Measurements from ENCODE around the gene UBE2Q1. TPM values are rescaled to one million over a fixed set of nuclear protein-coding genes. Genes with fewer than 3 reads are reported as not detected.
"Not testable (repeated sequence)": the region's sequence is repeated elsewhere in the genome, so short reads cannot be mapped to it uniquely, and the experiment has no call there.

UBE2Q1 gene
- total RNA-seq, 1 experiment from 2014 or later: 32.6 TPM

DNA sequence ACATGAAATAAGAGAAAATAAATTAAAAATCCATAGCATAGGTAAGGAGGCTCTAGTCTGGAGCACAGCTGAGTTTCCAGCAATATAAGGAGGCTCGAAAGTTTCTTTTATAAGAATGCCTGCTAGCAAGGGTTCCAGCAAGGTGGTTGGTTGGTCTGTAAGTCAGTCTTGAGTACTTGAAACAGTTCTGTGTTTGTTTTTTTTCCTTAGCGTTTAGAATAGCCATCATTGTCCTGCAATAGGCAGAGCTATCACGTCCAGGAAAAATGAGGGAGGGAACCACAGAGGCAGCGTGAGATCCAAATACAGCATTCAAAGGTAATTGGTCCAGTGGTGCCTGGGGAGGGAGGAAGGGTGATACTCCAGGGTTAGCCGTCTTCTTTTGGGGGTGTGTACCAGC, 8.4 kb downstream of the UBE2Q1 start:
- H3K36me3 ChIP-seq: peaks cover 55% of the 10 kb centered on the region
- H3K27ac ChIP-seq: no peak overlapping the region
- no peak for DNase-seq
- no peaks in the 10 kb centered on the region for H3K9me3 ChIP-seq (replicated peaks)
- H3K4me1 ChIP-seq: peaks cover 2% of the 10 kb centered on the region; the same call in 1 of the 2 replicates
- no peaks in the 10 kb centered on the region for H3K27me3 ChIP-seq
- no peak overlapping the region for H3K4me3 ChIP-seq

DNA sequence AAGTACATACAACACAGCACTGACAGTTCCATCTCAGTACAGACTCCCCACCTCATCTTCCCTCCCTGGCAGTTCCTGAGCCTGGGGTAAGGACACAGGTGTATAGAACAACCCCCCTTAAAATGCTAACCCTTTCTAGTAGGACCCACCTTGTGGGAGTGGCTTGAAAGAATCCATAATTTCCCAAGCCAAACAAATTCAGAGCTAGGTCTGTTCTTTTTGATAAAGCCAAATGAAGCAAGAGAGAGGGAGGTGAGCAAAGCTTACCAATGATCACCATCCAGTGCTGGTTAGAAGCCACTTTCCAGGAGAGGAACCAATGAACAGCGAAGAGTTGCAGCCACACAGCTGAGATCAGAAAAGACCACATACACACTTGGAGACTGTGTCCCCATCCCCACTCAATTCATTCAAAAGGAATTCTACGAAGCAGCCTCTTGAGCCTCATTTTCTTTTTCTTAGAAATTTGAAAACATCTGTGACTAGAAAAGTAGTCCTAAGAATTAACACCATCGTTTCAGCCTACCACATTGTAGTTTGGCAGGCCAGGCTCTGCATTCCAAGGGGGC, 9.2 kb downstream of the UBE2Q1 start:
- Histone ChIP-seq H3K27me3 (no peaks in the 10 kb centered on the region), H3K36me3 (peaks cover 47% of the 10 kb centered on the region), H3K4me1 (peaks cover 2% of the 10 kb centered on the region; the same call in 1 of the 2 replicates), H3K4me3 (no peak overlapping the region), H3K9me3 (replicated peaks) (no peaks in the 10 kb centered on the region), H3K27ac (no peak overlapping the region)
- DNase-seq: no peak

GRCh38 chr1:154548028-154548427, 10.4 kb downstream of the UBE2Q1 start:
- no peak overlapping the region for H3K27ac ChIP-seq
- H3K27me3 ChIP-seq: no peaks in the 10 kb centered on the region
- no peak overlapping the region for H3K4me3 ChIP-seq
- no peaks in the 10 kb centered on the region for H3K9me3 ChIP-seq (replicated peaks)
- DNase-seq: no peak
- H3K36me3 ChIP-seq: peaks cover 35% of the 10 kb centered on the region
- no peaks in the 10 kb centered on the region; the same call in 1 of the 2 replicates for H3K4me1 ChIP-seq

DNA sequence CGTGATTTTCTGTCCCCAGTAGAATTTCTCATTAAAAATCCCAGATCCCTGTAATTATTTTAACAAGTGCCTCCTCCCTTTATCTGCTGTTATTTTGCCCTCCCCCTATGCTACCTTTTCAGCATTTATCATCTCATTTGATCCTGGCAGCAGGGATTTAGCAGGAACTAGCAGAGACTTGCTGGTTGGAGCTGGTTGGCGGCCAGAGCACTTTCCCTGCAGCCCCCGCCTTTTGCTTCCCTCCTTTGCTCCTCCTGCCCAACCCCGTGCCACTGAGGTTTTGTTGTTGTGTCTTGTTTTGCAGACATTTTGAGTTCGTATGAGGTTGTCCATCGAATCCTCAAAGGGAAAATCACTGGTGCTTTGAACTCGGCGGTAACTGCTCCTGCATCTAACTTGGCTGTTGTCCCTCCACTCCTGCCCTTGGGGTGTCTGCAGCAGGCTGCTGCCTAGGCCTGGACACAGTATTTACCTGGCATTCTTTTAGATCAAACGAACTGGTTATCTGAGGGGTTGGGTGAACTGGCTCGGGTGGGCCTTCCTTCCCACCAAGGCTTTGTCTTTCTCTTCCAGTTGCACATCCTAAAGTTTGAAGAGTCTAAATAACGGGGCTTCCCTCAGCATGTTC, 11.2 kb downstream of the UBE2Q1 start:
- H3K36me3 ChIP-seq: peaks cover 27% of the 10 kb centered on the region
- peaks cover 3% of the 10 kb centered on the region; the same call in 1 of the 2 replicates for H3K27me3 ChIP-seq
- DNase-seq: no peak
- no peak overlapping the region for H3K4me3 ChIP-seq
- no peak overlapping the region for H3K27ac ChIP-seq
- no peaks in the 10 kb centered on the region for H3K4me1 ChIP-seq
- H3K9me3 ChIP-seq (replicated peaks): no peaks in the 10 kb centered on the region

- DNase-seq: peak; percentile 55 to 76
- H3K4me1 ChIP-seq: no peaks in the 10 kb centered on the region
- no peak overlapping the region for H3K27ac ChIP-seq
- H3K27me3 ChIP-seq: peaks cover 6% of the 10 kb centered on the region; the same call in 1 of the 2 replicates
- peaks cover 20% of the 10 kb centered on the region for H3K36me3 ChIP-seq
- no peak overlapping the region for H3K4me3 ChIP-seq
- no peaks in the 10 kb centered on the region for H3K9me3 ChIP-seq (replicated peaks)
These were observed 12.0 kb downstream of the UBE2Q1 start for GRCh38 chr1:154546264-154547063.

GRCh38 chr1:154541231-154541630, 17.2 kb downstream of the UBE2Q1 start:
- H3K4me1 ChIP-seq: no peaks in the 10 kb centered on the region
- DNase-seq: no peak
- H3K9me3 ChIP-seq (replicated peaks): no peaks in the 10 kb centered on the region
- peaks cover 12% of the 10 kb centered on the region; the same call in 1 of the 2 replicates for H3K27me3 ChIP-seq
- H3K27ac ChIP-seq: no peak overlapping the region
- H3K4me3 ChIP-seq: no peak overlapping the region
- H3K36me3 ChIP-seq: no peaks in the 10 kb centered on the region

- no peaks in the 10 kb centered on the region for H3K4me1 ChIP-seq
- peaks cover 12% of the 10 kb centered on the region; the same call in 1 of the 2 replicates for H3K27me3 ChIP-seq
- no peaks in the 10 kb centered on the region for H3K36me3 ChIP-seq
- no peak overlapping the region for H3K4me3 ChIP-seq
- DNase-seq: no peak
- H3K9me3 ChIP-seq (replicated peaks): no peaks in the 10 kb centered on the region
- H3K27ac ChIP-seq: no peak overlapping the region
These were observed 18.7 kb downstream of the UBE2Q1 start for GRCh38 chr1:154539486-154540483.

- 0 out of 2 replicates have a peak, but pooled peaks cover 7% of the 10 kb centered on the region for H3K27me3 ChIP-seq
- no peak for DNase-seq
- H3K27ac ChIP-seq: no peak overlapping the region
- no peak overlapping the region for H3K4me3 ChIP-seq
- no peaks in the 10 kb centered on the region for H3K4me1 ChIP-seq
- H3K36me3 ChIP-seq: no peaks in the 10 kb centered on the region
- no peaks in the 10 kb centered on the region for H3K9me3 ChIP-seq (replicated peaks)
These were observed 21.9 kb downstream of the UBE2Q1 start for GRCh38 chr1:154536570-154536969.

DNA sequence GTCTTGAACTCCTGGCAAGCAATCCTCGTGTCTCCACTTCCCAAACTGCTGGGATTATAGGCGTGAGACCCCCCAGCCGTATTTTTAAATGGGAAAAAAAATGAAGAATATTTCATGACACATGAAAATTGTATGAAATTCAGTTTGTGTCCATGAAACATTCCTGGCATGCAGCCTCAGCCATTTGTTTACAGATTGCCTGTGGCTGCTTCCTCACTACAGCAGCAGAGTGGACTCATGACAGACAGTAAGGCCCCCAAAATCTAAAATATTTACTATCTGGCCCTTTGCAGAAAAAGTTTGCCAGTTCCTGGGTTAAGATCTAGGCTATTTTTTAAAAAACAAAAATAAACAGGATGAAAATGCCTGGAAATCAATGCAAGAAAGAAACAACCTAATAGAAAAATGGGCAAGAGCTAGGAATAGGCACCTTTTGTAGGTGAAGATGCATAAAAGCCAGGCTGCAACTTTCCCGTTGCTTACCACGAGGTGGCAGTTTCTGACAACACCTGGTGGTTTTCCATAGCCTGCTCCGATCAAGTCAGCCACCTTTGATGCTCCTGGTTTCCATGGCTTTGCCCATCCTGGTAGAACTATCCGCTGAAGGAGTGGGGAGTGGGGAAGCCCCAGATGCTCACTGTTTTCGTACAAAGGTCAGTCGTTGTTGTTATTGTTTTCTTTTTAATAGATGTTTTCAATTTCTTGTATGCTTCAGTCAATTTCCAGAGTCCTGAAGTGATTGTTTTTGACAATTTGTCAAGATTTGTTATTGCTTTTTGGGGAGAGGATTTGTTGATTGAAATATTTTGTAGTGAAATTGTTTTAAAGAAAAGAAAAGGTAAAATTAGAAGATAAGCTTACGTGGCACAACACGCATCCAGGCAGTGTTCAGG, 24.3 kb downstream of the UBE2Q1 start:
- no peaks in the 10 kb centered on the region for H3K36me3 ChIP-seq
- peak; percentile 19 to 54 for DNase-seq
- H3K4me1 ChIP-seq: no peaks in the 10 kb centered on the region
- H3K4me3 ChIP-seq: no peak overlapping the region
- H3K27ac ChIP-seq: no peak overlapping the region
- no peaks in the 10 kb centered on the region for H3K9me3 ChIP-seq (replicated peaks)
- H3K27me3 ChIP-seq: no peaks in the 10 kb centered on the region

DNA sequence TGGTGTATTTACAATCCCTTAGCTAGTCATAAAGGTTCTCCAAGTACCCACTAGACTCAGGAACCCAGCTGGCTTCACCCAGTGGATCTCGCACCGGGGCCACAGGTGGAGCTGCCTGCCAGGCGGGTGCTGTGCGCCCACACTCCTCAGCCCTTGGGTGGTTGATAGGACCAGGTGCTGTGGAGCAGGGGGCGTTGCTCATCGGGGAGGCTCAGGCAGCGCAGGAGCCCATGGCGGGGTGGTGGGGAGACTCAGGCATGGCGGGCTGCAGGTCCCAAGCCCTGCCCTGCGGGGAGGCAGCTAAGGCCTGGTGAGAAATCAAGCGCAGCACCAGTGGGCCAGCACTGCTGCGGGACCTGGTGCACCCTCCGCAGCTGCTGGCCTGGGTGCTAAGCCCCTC, 26.5 kb downstream of the UBE2Q1 start:
- H3K36me3 ChIP-seq; DNase-seq; H3K4me1 ChIP-seq; H3K9me3 ChIP-seq (replicated peaks); H3K27me3 ChIP-seq; H3K4me3 ChIP-seq; H3K27ac ChIP-seq: not testable (repeated sequence)

DNA sequence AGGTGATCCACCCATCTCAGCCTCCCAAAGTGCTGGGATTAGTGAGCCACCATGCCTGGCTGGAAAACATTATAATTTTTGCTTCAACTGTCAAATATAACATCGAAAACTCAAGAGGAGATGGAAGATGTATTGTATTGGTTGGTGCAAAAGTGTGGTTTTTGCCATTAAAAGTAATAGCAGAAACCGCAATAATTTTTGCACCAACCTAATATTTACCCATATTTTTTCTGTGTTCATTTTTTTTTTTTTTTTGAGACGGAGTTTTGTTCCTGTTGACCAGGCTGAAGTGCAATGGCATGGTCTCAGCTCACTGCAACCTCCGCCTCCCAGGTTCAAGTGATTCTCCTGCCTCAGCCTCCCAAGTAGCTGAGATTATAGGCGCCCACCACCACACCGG, 29.2 kb downstream of the UBE2Q1 start:
- Histone ChIP-seq H3K36me3 (no peaks in the 10 kb centered on the region), H3K27ac (no peak overlapping the region), H3K4me3 (no peak overlapping the region), H3K27me3 (no peaks in the 10 kb centered on the region), H3K4me1 (no peaks in the 10 kb centered on the region; the same call in 1 of the 2 replicates), H3K9me3 (replicated peaks) (no peaks in the 10 kb centered on the region)
- no peak for DNase-seq

- Histone ChIP-seq H3K27ac (no peak overlapping the region), H3K36me3 (no peaks in the 10 kb centered on the region), H3K27me3 (no peaks in the 10 kb centered on the region), H3K9me3 (replicated peaks) (no peaks in the 10 kb centered on the region), H3K4me3 (no peak overlapping the region), H3K4me1 (no peaks in the 10 kb centered on the region; the same call in 1 of the 2 replicates)
- peak; percentile 10 to 47 for DNase-seq
These were observed 31.3 kb downstream of the UBE2Q1 start for GRCh38 chr1:154527192-154527591.

DNA sequence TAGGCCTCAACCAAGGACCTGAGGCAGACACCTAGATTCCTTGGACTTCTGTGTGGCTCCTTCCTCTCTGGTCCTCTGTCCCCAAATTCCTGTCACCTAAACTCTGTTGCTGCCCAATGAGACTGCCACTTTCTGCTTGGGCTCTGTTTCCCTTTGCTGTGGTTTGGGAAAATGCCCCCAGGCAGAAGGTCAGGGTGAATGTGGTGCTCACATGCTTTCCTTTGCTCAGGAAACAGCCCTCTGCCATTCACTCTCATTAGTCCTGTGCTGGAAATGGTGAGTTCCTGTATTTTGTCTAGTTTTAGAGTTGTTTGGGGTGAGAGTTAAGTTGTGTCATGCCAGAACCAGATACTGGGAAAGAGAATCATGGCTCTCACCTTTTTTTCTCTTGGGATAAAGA, 33.6 kb downstream of the UBE2Q1 start:
- no peaks in the 10 kb centered on the region for H3K36me3 ChIP-seq
- H3K4me3 ChIP-seq: no peak overlapping the region
- 0 out of 2 replicates have a peak, but pooled peaks cover 9% of the 10 kb centered on the region for H3K27me3 ChIP-seq
- no peak for DNase-seq
- H3K9me3 ChIP-seq (replicated peaks): no peaks in the 10 kb centered on the region
- no peak overlapping the region for H3K27ac ChIP-seq
- no peaks in the 10 kb centered on the region; the same call in 1 of the 2 replicates for H3K4me1 ChIP-seq

Measured in SJCRH30 (cell line).